K562 (cell line): Measurements from ENCODE around the gene LAMP1.

Experiments used
- RNF2 ChIP-seq: sonication (generic); IDR thresholded peaks from 2 replicates; pipeline ENCODE4 v1.6.1; 2016
- TF ChIP-seq, protein P1 (sequence below): sonication (generic); formaldehyde crosslinking; IDR thresholded peaks from 2 replicates; pipeline ENCODE4 v1.4.0; 2020; ENCODE audit warnings: mild to moderate bottlenecking, missing genetic modification reagents
- TF ChIP-seq, protein P2 (sequence below): fragments of 250-450 bp; sonication (Bioruptor Pico); IDR thresholded peaks from 2 replicates; pipeline ENCODE4 v1.5.0; 2020; ENCODE audit warnings: mild to moderate bottlenecking
- TF ChIP-seq, protein P3 (sequence below), 2 experiments: fragments of 450-650 bp in 1 of 2; sonication (generic) in 1 of 2; formaldehyde crosslinking in 1 of 2; IDR thresholded peaks in 1 of 2; conservative IDR thresholded peaks in 1 of 2; 2 replicates each; pipeline versions ENCODE4 v1.6.1 to v1.8.1; 2016 to 2023; ENCODE audit warnings: mild to moderate bottlenecking in 2 of 2, moderate library complexity in 2 of 2, inconsistent platforms in 1 of 2, missing genetic modification reagents in 1 of 2
- TF ChIP-seq, protein P4 (sequence below): IDR thresholded peaks from 2 replicates; pipeline ENCODE4 v1.6.1; 2011; ENCODE audit warnings: borderline replicate concordance, low read depth, mild to moderate bottlenecking, moderate library complexity, low read length; ENCODE audit not compliant: insufficient read depth, poor library complexity, severe bottlenecking

DNA sequence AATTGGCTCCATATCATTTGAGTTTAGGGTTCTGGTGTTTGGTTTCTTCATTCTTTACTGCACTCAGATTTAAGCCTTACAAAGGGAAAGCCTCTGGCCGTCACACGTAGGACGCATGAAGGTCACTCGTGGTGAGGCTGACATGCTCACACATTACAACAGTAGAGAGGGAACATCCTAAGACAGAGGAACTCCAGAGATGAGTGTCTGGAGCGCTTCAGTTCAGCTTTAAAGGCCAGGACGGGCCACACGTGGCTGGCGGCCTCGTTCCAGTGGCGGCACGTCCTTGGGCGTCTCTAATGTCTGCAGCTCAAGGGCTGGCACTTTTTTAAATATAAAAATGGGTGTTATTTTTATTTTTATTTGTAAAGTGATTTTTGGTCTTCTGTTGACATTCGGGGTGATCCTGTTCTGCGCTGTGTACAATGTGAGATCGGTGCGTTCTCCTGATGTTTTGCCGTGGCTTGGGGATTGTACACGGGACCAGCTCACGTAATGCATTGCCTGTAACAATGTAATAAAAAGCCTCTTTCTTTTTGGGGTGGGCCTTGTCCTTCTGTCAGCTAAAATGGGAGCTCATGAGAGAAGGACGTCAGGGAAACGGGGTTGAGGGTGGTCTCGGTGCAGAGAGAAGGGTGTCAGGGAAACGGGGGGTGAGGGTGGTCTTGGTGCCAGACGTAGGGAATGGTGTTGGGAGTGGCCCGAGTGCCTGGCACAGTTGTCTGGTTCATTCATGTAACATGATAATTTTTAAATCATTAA is 26.0 kb downstream of the LAMP1 start:
- TF ChIP-seq, protein P1, sequence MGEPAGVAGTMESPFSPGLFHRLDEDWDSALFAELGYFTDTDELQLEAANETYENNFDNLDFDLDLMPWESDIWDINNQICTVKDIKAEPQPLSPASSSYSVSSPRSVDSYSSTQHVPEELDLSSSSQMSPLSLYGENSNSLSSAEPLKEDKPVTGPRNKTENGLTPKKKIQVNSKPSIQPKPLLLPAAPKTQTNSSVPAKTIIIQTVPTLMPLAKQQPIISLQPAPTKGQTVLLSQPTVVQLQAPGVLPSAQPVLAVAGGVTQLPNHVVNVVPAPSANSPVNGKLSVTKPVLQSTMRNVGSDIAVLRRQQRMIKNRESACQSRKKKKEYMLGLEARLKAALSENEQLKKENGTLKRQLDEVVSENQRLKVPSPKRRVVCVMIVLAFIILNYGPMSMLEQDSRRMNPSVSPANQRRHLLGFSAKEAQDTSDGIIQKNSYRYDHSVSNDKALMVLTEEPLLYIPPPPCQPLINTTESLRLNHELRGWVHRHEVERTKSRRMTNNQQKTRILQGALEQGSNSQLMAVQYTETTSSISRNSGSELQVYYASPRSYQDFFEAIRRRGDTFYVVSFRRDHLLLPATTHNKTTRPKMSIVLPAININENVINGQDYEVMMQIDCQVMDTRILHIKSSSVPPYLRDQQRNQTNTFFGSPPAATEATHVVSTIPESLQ = no peak
- no peak for TF ChIP-seq RNF2
- TF ChIP-seq, protein P2, sequence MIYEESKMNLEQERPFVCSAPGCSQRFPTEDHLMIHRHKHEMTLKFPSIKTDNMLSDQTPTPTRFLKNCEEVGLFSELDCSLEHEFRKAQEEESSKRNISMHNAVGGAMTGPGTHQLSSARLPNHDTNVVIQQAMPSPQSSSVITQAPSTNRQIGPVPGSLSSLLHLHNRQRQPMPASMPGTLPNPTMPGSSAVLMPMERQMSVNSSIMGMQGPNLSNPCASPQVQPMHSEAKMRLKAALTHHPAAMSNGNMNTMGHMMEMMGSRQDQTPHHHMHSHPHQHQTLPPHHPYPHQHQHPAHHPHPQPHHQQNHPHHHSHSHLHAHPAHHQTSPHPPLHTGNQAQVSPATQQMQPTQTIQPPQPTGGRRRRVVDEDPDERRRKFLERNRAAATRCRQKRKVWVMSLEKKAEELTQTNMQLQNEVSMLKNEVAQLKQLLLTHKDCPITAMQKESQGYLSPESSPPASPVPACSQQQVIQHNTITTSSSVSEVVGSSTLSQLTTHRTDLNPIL (CRISPR knock-in tag) = no peak
- TF ChIP-seq, protein P3, sequence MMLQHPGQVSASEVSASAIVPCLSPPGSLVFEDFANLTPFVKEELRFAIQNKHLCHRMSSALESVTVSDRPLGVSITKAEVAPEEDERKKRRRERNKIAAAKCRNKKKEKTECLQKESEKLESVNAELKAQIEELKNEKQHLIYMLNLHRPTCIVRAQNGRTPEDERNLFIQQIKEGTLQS (IDR thresholded peaks at IDR 0.05) = no peak
- TF ChIP-seq, protein P3 (CRISPR knock-in tag; conservative IDR thresholded peaks at IDR 0.05) = no peak
- TF ChIP-seq, protein P4, sequence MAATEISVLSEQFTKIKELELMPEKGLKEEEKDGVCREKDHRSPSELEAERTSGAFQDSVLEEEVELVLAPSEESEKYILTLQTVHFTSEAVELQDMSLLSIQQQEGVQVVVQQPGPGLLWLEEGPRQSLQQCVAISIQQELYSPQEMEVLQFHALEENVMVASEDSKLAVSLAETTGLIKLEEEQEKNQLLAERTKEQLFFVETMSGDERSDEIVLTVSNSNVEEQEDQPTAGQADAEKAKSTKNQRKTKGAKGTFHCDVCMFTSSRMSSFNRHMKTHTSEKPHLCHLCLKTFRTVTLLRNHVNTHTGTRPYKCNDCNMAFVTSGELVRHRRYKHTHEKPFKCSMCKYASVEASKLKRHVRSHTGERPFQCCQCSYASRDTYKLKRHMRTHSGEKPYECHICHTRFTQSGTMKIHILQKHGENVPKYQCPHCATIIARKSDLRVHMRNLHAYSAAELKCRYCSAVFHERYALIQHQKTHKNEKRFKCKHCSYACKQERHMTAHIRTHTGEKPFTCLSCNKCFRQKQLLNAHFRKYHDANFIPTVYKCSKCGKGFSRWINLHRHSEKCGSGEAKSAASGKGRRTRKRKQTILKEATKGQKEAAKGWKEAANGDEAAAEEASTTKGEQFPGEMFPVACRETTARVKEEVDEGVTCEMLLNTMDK = no peak
